HEK293 (cell line): Measurements from ENCODE around the gene LAMTOR2.
A peak's percentile ranks its signal among the peaks of the same experiment; 100 is the strongest.

Source experiments
- CTCF ChIA-PET: fragments of 350-600 bp; formaldehyde crosslinking; extraction: SDS; loops from one replicate; lab custom pipeline; 2021; ENCODE audit warnings: antibody characterized with exemption; lab: Yijun Ruan, JAX
- POLR2A ChIA-PET: fragments of 300-600 bp; formaldehyde crosslinking; extraction: SDS; loops from one replicate; lab custom pipeline; 2020; ENCODE audit warnings: antibody characterized with exemption, inconsistent platforms; lab: Yijun Ruan, JAX
- H3K27ac ChIP-seq: fragments of 200-500 bp; sonication (Bioruptor generic); 2 replicates; pipeline ENCODE4 v1.5.1; 2014; ENCODE audit warnings: low read depth, low read length, control low read depth, inconsistent platforms; ENCODE audit errors: extremely low read depth
- H3K36me3 ChIP-seq, 2 experiments: fragments of 200-500 bp in 1 of 2; sonication (Bioruptor generic) in 1 of 2; 1 replicate in 1 of 2; 2 replicates in 1 of 2; pipeline ENCODE4 v1.5.1; 2014 to 2017; ENCODE audit warnings: inconsistent platforms in 2 of 2, low read length in 2 of 2; ENCODE audit not compliant: control insufficient read depth in 2 of 2, insufficient read depth in 1 of 2
- H3K4me1 ChIP-seq: fragments of 200-500 bp; sonication (Bioruptor generic); 2 replicates; pipeline ENCODE4 v1.5.1; 2014; ENCODE audit warnings: mild to moderate bottlenecking, low read length, inconsistent platforms; ENCODE audit not compliant: control insufficient read depth, insufficient read depth
- H3K4me3 ChIP-seq: 2 replicates; pipeline ENCODE4 v1.5.1; 2011; ENCODE audit warnings: low read depth, mild to moderate bottlenecking, control low read depth, low read length, moderate library complexity
- H3K9me3 ChIP-seq: fragments of 200-500 bp; sonication (Bioruptor generic); 2 replicates; pipeline ENCODE4 v1.5.1; 2014; ENCODE audit warnings: low read depth, low read length, inconsistent platforms; ENCODE audit not compliant: control insufficient read depth, insufficient read depth
- KLF7 ChIP-seq: fragments of 450-650 bp; formaldehyde crosslinking; IDR thresholded peaks from 2 replicates; pipeline ENCODE4 v1.5.1; 2016; ENCODE audit warnings: missing biosample characterization, missing genetic modification characterization, borderline replicate concordance
- PRDM1 ChIP-seq: fragments of 450-650 bp; formaldehyde crosslinking; IDR thresholded peaks from 2 replicates; pipeline ENCODE4; 2016; ENCODE audit warnings: missing biosample characterization, missing genetic modification characterization
- SP3 ChIP-seq: fragments of 450-650 bp; formaldehyde crosslinking; IDR thresholded peaks from 2 replicates; pipeline ENCODE4 v1.5.1; 2016; ENCODE audit warnings: missing biosample characterization, missing genetic modification characterization
- ZBTB7A ChIP-seq: fragments of 450-650 bp; formaldehyde crosslinking; IDR thresholded peaks from 2 replicates; pipeline ENCODE4 v1.5.1; 2016; ENCODE audit warnings: low read depth, missing biosample characterization, missing genetic modification characterization
- ZNF112 ChIP-seq: fragments of 450-650 bp; formaldehyde crosslinking; IDR thresholded peaks from 2 replicates; pipeline ENCODE4 v1.5.0; 2017; ENCODE audit warnings: missing biosample characterization, missing genetic modification characterization
- ZNF138 ChIP-seq: fragments of 450-650 bp; formaldehyde crosslinking; IDR thresholded peaks from 2 replicates; pipeline ENCODE4 v1.5.1; 2016; ENCODE audit warnings: missing biosample characterization, missing genetic modification characterization, borderline replicate concordance
- ZNF223 ChIP-seq: fragments of 450-650 bp; formaldehyde crosslinking; IDR thresholded peaks from 2 replicates; pipeline ENCODE4 v1.5.1; 2016; ENCODE audit warnings: missing biosample characterization, missing genetic modification characterization
- ZNF24 ChIP-seq: fragments of 450-650 bp; formaldehyde crosslinking; IDR thresholded peaks from 2 replicates; pipeline ENCODE4 v1.5.1; 2016; ENCODE audit warnings: missing biosample characterization, missing genetic modification characterization
- ZNF274 ChIP-seq, 2 experiments: fragments of 200-500 bp in 1 of 2; fragments of 450-650 bp in 1 of 2; sonication (Bioruptor generic) in 1 of 2; formaldehyde crosslinking in 1 of 2; IDR thresholded peaks; 2 replicates each; pipeline versions ENCODE4 v1.5.1 to v1.6.1; 2014 to 2016; ENCODE audit warnings: borderline replicate concordance in 1 of 2, inconsistent platforms in 1 of 2, low read length in 1 of 2, missing biosample characterization in 1 of 2, missing genetic modification characterization in 1 of 2
- ZNF350 ChIP-seq: fragments of 450-650 bp; formaldehyde crosslinking; IDR thresholded peaks from 2 replicates; pipeline ENCODE4 v1.5.0; 2017; ENCODE audit warnings: missing biosample characterization, mild to moderate bottlenecking, missing genetic modification characterization
- ZNF48 ChIP-seq: fragments of 450-650 bp; formaldehyde crosslinking; IDR thresholded peaks from 2 replicates; pipeline ENCODE4 v1.5.1; 2016; ENCODE audit warnings: missing biosample characterization, missing genetic modification characterization
- ZNF514 ChIP-seq: fragments of 450-650 bp; formaldehyde crosslinking; IDR thresholded peaks from 2 replicates; pipeline ENCODE4 v1.5.1; 2016; ENCODE audit warnings: missing biosample characterization, missing genetic modification characterization
- ZNF544 ChIP-seq: fragments of 450-650 bp; formaldehyde crosslinking; IDR thresholded peaks from 2 replicates; pipeline ENCODE4 v1.5.0; 2017; ENCODE audit warnings: missing biosample characterization, missing genetic modification characterization
- ZNF558 ChIP-seq: fragments of 450-650 bp; formaldehyde crosslinking; IDR thresholded peaks from 2 replicates; pipeline ENCODE4 v1.5.1; 2016; ENCODE audit warnings: missing biosample characterization, missing genetic modification characterization
- ZNF624 ChIP-seq: fragments of 450-650 bp; formaldehyde crosslinking; IDR thresholded peaks from 2 replicates; pipeline ENCODE4 v1.5.1; 2017; ENCODE audit warnings: missing biosample characterization, missing genetic modification characterization
- ZNF701 ChIP-seq: fragments of 450-650 bp; formaldehyde crosslinking; IDR thresholded peaks from 2 replicates; pipeline ENCODE4 v1.5.1; 2016; ENCODE audit warnings: missing biosample characterization, missing genetic modification characterization
- ZSCAN16 ChIP-seq: fragments of 450-650 bp; formaldehyde crosslinking; IDR thresholded peaks from 2 replicates; pipeline ENCODE4 v1.5.1; 2016; ENCODE audit warnings: missing biosample characterization, missing genetic modification characterization
- TF ChIP-seq, protein P1 (sequence below): fragments of 450-650 bp; formaldehyde crosslinking; IDR thresholded peaks from 2 replicates; pipeline ENCODE4 v1.5.1; 2017; ENCODE audit warnings: missing biosample characterization, missing genetic modification characterization
- TF ChIP-seq, protein P2 (sequence below): fragments of 450-650 bp; formaldehyde crosslinking; IDR thresholded peaks from 2 replicates; pipeline ENCODE4 v1.5.1; 2016; ENCODE audit warnings: missing biosample characterization, missing genetic modification characterization
- TF ChIP-seq, protein P3 (sequence below): fragments of 450-650 bp; formaldehyde crosslinking; IDR thresholded peaks from 2 replicates; pipeline ENCODE4 v1.5.1; 2017; ENCODE audit warnings: missing biosample characterization, mild to moderate bottlenecking, missing genetic modification characterization, moderate library complexity
- TF ChIP-seq, protein P4 (sequence below): fragments of 450-650 bp; formaldehyde crosslinking; IDR thresholded peaks from 2 replicates; pipeline ENCODE4 v1.5.1; 2016; ENCODE audit warnings: missing biosample characterization, missing genetic modification characterization
- TF ChIP-seq, protein P5 (sequence below): fragments of 450-650 bp; formaldehyde crosslinking; IDR thresholded peaks from 2 replicates; pipeline ENCODE4 v1.5.1; 2016; ENCODE audit warnings: missing biosample characterization, missing genetic modification characterization
- TF ChIP-seq, protein P6 (sequence below): fragments of 450-650 bp; formaldehyde crosslinking; optimal IDR thresholded peaks from 2 replicates; pipeline ENCODE3; 2016; ENCODE audit warnings: missing biosample characterization, mild to moderate bottlenecking, missing genetic modification characterization

Gene LAMTOR2

DNA sequence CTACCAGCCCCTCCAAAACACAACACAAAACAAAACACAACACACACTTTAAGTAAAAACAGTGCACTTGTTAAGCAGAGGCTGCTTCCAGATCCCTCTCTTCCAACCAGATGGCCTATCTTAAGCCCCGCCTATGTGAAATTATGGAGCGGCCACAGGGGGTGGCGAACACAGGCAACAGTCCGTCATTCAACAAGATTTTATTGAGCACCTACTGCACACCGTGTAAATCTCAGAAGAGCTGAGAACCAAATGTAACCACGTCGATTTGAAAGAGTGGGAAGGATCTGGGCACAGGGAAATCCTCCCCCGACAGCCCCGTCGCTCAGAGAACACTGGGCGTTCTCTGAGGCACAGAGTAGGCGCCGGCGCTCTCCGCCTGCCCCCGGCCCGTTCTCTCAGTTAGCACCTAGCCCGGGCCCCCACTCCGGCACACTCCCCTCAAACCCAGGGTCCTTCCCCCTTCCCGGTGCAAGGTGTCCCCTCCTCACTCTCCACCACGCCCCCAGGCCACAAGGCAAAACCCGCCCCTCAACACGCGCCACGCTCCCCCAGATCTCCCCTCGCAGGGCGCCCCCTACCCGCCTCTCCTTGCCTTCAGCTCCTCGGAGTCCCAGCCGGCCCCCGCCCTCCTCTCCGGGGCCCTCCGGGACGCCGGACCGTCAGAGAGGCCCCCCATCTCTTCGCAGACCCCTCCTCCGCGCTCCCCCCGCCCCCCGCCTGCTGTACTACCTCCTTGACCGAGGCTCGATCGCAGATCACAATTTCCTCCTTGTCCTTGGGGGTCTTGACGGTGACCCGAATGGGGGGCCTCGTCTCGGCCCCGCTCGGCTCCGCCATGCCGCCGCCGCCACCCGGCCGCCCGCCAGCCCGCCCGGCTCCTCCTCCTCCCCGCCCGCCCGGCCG is 1.5 kb upstream of the LAMTOR2 start:
- peak overlapping the region; percentile 76 for H3K4me3 ChIP-seq
- no peaks in the 10 kb centered on the region for H3K9me3 ChIP-seq
- ChIA-PET CTCF (interaction anchor here (0.6 to 1.4 kb wide), 6 partner anchors 12 to 118 kb away, joined by 3 to 5 read pairs (median 4); no protein-coding TSS in a partner anchor), POLR2A (interaction anchor here (0.8 kb wide), 1 partner anchor 27 kb away, joined by 3 read pairs; no protein-coding TSS in a partner anchor)
- H3K4me1 ChIP-seq: no peaks in the 10 kb centered on the region
- peak overlapping the region; percentile 56 for H3K27ac ChIP-seq
- peaks cover 0 to 47% of the 10 kb centered on the region in 2 experiments; a peak in 2 of 3 replicates for H3K36me3 ChIP-seq
- TF ChIP-seq ZNF223 (tag by site-specific recombination) (no peak), ZNF624 (tag by site-specific recombination) (no peak), ZBTB7A (tag by site-specific recombination) (no peak; the same call in 1 of the 2 replicates), ZSCAN16 (tag by site-specific recombination) (no peak), ZNF514 (tag by site-specific recombination) (no peak), ZNF701 (tag by site-specific recombination) (no peak), ZNF544 (tag by site-specific recombination) (no peak), ZNF274 (IDR thresholded peaks at IDR 0.05; ENCODE audit: low read length) (no peak), ZNF274 (tag by site-specific recombination; IDR thresholded peaks at IDR 0.05; ENCODE audit: borderline replicate concordance) (no peak), ZNF558 (tag by site-specific recombination) (no peak), ZNF24 (tag by site-specific recombination) (no peak), KLF7 (tag by site-specific recombination) (0 out of 2 replicates have a peak, but pooled peaks have one; percentile 15), ZNF48 (tag by site-specific recombination) (no peak), SP3 (tag by site-specific recombination) (peak; percentile 78), ZNF112 (tag by site-specific recombination) (no peak), ZNF138 (tag by site-specific recombination) (no peak), PRDM1 (tag by site-specific recombination) (no peak), ZNF350 (tag by site-specific recombination) (no peak)
- TF ChIP-seq, protein P1, sequence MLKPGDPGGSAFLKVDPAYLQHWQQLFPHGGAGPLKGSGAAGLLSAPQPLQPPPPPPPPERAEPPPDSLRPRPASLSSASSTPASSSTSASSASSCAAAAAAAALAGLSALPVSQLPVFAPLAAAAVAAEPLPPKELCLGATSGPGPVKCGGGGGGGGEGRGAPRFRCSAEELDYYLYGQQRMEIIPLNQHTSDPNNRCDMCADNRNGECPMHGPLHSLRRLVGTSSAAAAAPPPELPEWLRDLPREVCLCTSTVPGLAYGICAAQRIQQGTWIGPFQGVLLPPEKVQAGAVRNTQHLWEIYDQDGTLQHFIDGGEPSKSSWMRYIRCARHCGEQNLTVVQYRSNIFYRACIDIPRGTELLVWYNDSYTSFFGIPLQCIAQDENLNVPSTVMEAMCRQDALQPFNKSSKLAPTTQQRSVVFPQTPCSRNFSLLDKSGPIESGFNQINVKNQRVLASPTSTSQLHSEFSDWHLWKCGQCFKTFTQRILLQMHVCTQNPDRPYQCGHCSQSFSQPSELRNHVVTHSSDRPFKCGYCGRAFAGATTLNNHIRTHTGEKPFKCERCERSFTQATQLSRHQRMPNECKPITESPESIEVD (tag by site-specific recombination): no peak
- TF ChIP-seq, protein P2, sequence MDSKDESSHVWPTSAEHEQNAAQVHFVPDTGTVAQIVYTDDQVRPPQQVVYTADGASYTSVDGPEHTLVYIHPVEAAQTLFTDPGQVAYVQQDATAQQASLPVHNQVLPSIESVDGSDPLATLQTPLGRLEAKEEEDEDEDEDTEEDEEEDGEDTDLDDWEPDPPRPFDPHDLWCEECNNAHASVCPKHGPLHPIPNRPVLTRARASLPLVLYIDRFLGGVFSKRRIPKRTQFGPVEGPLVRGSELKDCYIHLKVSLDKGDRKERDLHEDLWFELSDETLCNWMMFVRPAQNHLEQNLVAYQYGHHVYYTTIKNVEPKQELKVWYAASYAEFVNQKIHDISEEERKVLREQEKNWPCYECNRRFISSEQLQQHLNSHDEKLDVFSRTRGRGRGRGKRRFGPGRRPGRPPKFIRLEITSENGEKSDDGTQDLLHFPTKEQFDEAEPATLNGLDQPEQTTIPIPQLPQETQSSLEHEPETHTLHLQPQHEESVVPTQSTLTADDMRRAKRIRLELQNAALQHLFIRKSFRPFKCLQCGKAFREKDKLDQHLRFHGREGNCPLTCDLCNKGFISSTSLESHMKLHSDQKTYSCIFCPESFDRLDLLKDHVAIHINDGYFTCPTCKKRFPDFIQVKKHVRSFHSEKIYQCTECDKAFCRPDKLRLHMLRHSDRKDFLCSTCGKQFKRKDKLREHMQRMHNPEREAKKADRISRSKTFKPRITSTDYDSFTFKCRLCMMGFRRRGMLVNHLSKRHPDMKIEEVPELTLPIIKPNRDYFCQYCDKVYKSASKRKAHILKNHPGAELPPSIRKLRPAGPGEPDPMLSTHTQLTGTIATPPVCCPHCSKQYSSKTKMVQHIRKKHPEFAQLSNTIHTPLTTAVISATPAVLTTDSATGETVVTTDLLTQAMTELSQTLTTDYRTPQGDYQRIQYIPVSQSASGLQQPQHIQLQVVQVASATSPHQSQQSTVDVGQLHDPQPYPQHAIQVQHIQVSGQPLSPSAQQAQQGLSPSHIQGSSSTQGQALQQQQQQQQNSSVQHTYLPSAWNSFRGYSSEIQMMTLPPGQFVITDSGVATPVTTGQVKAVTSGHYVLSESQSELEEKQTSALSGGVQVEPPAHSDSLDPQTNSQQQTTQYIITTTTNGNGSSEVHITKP (tag by site-specific recombination): peak; percentile 68; the same call in 1 of the 2 replicates
- TF ChIP-seq, protein P3, sequence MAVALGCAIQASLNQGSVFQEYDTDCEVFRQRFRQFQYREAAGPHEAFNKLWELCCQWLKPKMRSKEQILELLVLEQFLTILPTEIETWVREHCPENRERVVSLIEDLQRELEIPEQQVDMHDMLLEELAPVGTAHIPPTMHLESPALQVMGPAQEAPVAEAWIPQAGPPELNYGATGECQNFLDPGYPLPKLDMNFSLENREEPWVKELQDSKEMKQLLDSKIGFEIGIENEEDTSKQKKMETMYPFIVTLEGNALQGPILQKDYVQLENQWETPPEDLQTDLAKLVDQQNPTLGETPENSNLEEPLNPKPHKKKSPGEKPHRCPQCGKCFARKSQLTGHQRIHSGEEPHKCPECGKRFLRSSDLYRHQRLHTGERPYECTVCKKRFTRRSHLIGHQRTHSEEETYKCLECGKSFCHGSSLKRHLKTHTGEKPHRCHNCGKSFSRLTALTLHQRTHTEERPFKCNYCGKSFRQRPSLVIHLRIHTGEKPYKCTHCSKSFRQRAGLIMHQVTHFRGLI (tag by site-specific recombination): peak; percentile 34; the same call in 1 of the 2 replicates
- TF ChIP-seq, protein P4, sequence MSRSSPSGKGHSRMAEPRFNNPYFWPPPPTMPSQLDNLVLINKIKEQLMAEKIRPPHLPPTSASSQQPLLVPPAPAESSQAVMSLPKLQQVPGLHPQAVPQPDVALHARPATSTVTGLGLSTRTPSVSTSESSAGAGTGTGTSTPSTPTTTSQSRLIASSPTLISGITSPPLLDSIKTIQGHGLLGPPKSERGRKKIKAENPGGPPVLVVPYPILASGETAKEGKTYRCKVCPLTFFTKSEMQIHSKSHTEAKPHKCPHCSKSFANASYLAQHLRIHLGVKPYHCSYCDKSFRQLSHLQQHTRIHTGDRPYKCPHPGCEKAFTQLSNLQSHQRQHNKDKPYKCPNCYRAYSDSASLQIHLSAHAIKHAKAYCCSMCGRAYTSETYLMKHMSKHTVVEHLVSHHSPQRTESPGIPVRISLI (tag by site-specific recombination): no peak
- TF ChIP-seq, protein P5, sequence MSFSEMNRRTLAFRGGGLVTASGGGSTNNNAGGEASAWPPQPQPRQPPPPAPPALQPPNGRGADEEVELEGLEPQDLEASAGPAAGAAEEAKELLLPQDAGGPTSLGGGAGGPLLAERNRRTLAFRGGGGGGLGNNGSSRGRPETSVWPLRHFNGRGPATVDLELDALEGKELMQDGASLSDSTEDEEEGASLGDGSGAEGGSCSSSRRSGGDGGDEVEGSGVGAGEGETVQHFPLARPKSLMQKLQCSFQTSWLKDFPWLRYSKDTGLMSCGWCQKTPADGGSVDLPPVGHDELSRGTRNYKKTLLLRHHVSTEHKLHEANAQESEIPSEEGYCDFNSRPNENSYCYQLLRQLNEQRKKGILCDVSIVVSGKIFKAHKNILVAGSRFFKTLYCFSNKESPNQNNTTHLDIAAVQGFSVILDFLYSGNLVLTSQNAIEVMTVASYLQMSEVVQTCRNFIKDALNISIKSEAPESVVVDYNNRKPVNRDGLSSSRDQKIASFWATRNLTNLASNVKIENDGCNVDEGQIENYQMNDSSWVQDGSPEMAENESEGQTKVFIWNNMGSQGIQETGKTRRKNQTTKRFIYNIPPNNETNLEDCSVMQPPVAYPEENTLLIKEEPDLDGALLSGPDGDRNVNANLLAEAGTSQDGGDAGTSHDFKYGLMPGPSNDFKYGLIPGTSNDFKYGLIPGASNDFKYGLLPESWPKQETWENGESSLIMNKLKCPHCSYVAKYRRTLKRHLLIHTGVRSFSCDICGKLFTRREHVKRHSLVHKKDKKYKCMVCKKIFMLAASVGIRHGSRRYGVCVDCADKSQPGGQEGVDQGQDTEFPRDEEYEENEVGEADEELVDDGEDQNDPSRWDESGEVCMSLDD (tag by site-specific recombination): peak; percentile 78
- TF ChIP-seq, protein P6, sequence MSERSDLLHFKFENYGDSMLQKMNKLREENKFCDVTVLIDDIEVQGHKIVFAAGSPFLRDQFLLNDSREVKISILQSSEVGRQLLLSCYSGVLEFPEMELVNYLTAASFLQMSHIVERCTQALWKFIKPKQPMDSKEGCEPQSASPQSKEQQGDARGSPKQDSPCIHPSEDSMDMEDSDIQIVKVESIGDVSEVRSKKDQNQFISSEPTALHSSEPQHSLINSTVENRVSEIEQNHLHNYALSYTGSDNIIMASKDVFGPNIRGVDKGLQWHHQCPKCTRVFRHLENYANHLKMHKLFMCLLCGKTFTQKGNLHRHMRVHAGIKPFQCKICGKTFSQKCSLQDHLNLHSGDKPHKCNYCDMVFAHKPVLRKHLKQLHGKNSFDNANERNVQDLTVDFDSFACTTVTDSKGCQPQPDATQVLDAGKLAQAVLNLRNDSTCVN: peak; percentile 4
